Adrenal gland (tissue), 5 donors: Measurements from ENCODE around the gene NAPG.

Experiments
- POLR2A ChIP-seq, 2 donors: fragments of 450-650 bp; IDR thresholded peaks; one replicate each; pipeline ENCODE4 v1.6.1; 2017; ENCODE audit warnings: antibody characterized with exemption in 2 of 2, mild to moderate bottlenecking in 2 of 2, moderate library complexity in 1 of 2
- TF ChIP-seq, protein P1 (sequence below), 6 experiments: fragments of 450-650 bp in 4 of 6; fragments of 200-600 bp in 2 of 6; sonication (generic) in 1 of 6; IDR thresholded peaks; 1 replicate in 5 of 6; 2 replicates in 1 of 6; pipeline versions ENCODE4 v1.5.1 to v1.8.0; 2016 to 2021; ENCODE audit warnings: antibody characterized with exemption in 6 of 6, mild to moderate bottlenecking in 2 of 6, moderate library complexity in 1 of 6
- donor health status: DM: no; HTN: no; CAD: no.

DNA sequence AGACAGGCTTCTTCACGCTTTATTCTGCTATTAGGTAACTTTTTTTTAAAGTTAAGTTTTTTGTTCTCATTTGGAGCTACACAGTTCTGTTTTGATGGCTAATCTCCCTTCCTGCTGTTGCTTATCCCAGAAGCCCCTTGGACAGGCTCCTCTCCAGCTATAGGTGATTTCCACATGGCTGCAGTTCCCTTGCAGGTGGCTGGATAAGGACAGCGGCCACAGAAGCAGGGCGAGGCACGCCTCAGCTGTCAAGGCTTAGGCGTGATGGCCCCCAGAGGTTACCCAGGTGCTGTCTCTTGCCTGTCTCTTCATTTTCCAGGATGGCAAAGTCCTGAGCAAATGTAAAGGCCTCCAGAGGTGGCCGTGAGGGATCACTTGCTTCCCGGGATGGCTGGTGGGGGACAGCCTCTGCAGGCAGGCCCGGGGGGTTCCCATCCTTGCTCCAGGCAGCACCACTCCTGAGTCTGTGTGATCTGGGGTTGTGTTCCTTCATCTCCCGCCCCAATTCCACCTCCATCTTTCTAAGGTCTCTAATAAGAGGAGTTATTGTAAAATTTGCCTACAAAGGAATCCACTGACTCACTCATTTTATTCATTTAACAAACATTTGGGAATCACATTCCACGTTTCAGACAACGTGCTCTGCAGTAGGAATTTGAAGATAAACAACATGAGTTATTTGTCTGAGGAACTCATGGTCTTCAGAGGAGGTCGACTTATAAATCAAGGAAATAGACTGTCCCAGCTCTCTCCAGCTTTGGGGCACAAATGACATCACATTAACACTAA lies 53.4 kb downstream of the NAPG start:
- TF ChIP-seq, protein P1, sequence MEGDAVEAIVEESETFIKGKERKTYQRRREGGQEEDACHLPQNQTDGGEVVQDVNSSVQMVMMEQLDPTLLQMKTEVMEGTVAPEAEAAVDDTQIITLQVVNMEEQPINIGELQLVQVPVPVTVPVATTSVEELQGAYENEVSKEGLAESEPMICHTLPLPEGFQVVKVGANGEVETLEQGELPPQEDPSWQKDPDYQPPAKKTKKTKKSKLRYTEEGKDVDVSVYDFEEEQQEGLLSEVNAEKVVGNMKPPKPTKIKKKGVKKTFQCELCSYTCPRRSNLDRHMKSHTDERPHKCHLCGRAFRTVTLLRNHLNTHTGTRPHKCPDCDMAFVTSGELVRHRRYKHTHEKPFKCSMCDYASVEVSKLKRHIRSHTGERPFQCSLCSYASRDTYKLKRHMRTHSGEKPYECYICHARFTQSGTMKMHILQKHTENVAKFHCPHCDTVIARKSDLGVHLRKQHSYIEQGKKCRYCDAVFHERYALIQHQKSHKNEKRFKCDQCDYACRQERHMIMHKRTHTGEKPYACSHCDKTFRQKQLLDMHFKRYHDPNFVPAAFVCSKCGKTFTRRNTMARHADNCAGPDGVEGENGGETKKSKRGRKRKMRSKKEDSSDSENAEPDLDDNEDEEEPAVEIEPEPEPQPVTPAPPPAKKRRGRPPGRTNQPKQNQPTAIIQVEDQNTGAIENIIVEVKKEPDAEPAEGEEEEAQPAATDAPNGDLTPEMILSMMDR (IDR thresholded peaks at IDR 0.05), result no peak
- no peak for TF ChIP-seq POLR2A (IDR thresholded peaks at IDR 0.05)
